Measurements from ENCODE around the gene SMG6.

The SMG6 gene

DNA sequence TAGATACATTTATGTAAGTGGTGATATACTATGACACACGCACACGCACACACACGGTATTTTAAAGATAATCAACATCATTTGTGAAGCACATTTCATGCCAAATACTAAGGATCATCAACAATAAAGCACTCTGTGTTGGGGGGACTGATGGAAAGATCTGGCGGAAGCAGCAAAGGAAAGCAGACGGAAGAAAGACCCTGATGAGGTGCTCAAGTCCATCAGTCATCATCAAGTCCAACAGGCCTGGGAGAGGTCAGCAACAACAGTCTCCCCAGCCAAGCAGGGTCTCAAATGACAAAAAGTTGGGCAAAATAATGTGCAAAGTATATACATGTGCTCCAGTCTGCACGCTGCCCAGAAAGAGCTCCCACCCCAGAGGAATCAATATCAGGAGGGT lies 193.1 kb downstream of the SMG6 start:
- TF ChIP-seq, protein P1, sequence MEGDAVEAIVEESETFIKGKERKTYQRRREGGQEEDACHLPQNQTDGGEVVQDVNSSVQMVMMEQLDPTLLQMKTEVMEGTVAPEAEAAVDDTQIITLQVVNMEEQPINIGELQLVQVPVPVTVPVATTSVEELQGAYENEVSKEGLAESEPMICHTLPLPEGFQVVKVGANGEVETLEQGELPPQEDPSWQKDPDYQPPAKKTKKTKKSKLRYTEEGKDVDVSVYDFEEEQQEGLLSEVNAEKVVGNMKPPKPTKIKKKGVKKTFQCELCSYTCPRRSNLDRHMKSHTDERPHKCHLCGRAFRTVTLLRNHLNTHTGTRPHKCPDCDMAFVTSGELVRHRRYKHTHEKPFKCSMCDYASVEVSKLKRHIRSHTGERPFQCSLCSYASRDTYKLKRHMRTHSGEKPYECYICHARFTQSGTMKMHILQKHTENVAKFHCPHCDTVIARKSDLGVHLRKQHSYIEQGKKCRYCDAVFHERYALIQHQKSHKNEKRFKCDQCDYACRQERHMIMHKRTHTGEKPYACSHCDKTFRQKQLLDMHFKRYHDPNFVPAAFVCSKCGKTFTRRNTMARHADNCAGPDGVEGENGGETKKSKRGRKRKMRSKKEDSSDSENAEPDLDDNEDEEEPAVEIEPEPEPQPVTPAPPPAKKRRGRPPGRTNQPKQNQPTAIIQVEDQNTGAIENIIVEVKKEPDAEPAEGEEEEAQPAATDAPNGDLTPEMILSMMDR (IDR thresholded peaks at IDR 0.05): no peak

DNA sequence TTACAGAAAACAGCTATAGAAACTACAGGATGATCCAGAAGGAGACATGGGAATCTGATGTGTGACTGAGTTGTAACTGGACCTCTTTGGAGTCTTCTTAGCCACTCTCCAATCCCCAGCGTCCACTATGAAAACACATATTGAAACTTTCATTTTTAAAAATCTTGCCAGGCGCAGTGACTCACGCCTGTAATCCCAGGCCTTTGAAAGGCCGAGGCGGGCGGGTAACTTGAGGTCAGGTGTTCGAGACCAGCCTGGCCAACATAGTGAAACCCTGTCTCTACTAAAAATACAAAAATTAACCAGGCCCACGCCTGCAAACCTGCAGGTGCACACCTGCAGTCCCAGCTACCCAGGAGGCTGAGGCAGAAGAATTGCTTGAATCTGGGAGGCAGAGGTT lies 195.4 kb downstream of the SMG6 start:
- TF ChIP-seq, protein P1 (IDR thresholded peaks at IDR 0.05): no peak

GRCh38 chr17:2107506-2107905 lies 196.1 kb downstream of the SMG6 start:
- TF ChIP-seq, protein P1 (IDR thresholded peaks at IDR 0.05): no peak

- TF ChIP-seq, protein P1 (IDR thresholded peaks at IDR 0.05): no peak
Observed at GRCh38 chr17:2107050-2107449, 196.5 kb downstream of the SMG6 start.

GRCh38 chr17:2106308-2106955 lies 197.2 kb downstream of the SMG6 start:
- TF ChIP-seq, protein P1 (IDR thresholded peaks at IDR 0.05): no peak

GRCh38 chr17:2105663-2106062 lies 197.9 kb downstream of the SMG6 start:
- TF ChIP-seq, protein P1 (IDR thresholded peaks at IDR 0.05): no peak

- TF ChIP-seq, protein P1 (IDR thresholded peaks at IDR 0.05): no peak
Observed at GRCh38 chr17:2102931-2103809, 200.4 kb downstream of the SMG6 start.
